Heart right ventricle (tissue), 16 donors: Measurements from ENCODE around the gene CDHR5. TPM values are rescaled to one million over a fixed set of nuclear protein-coding genes. Genes with fewer than 3 reads are reported as not detected.

Source experiments
- ATAC-seq, 8 donors: fragments of 200-7000 bp; cut with Tn5 transposase; one replicate each; pipeline ENCODE4 v1.9.1; 2020; ENCODE audit warnings: mild to moderate bottlenecking in 8 of 8, moderate library complexity in 8 of 8, moderate number of reproducible peaks in 1 of 8
- DNase-seq, 2 donors: peaks; one replicate each; pipeline ENCODE4 v3.0.0-alpha.2; 2020
- H3K27ac ChIP-seq, 10 donors: fragments of 200-600 bp; sonication (generic) in 2 of 10; one replicate each; pipeline versions ENCODE4 v1.5.0 to v1.8.0; 2020 to 2022; ENCODE audit warnings: mild to moderate bottlenecking in 3 of 10
- H3K27me3 ChIP-seq, 7 donors: fragments of 200-600 bp; one replicate each; pipeline ENCODE4 v1.8.0; 2021 to 2022; ENCODE audit warnings: mild to moderate bottlenecking in 2 of 7
- H3K36me3 ChIP-seq, 9 donors: fragments of 200-600 bp; sonication (generic) in 1 of 9; one replicate each; pipeline versions ENCODE4 v1.5.0 to v1.8.0; 2020 to 2022; ENCODE audit warnings: mild to moderate bottlenecking in 2 of 9
- H3K4me1 ChIP-seq, 9 donors: fragments of 200-600 bp; sonication (generic) in 1 of 9; one replicate each; pipeline versions ENCODE4 v1.5.0 to v1.8.0; 2020 to 2022; ENCODE audit warnings: mild to moderate bottlenecking in 4 of 9
- H3K4me3 ChIP-seq, 10 donors: fragments of 200-600 bp; sonication (generic) in 2 of 10; one replicate each; pipeline versions ENCODE4 v1.5.0 to v1.8.0; 2020 to 2022; ENCODE audit warnings: mild to moderate bottlenecking in 7 of 10, moderate library complexity in 2 of 10
- H3K9me3 ChIP-seq, 11 donors: fragments of 200-600 bp in 10 of 11; sonication (generic) in 2 of 11; one replicate each; pipeline versions ENCODE4 v1.5.0 to v1.8.0; 2013 to 2022; ENCODE audit warnings: mild to moderate bottlenecking in 2 of 11, control low read depth in 1 of 11, moderate library complexity in 1 of 11
- WGBS, 2 donors: extraction: QIAGEN DNeasy Blood & Tissue Kit; methylation state at CpG; one replicate each; pipeline ENCODE4 v1.1.7; 2013; ENCODE audit warnings: inconsistent platforms in 1 of 2; 5-methylcytosine and 5-hydroxymethylcytosine counted together
- intact Hi-C, 10 donors: fragments of 100-400 bp; cut with DNase I; formaldehyde crosslinking; loops; one replicate each; pipeline versions ENCODE4 v1.11.1 to v1.14.2; 2022
- polyA plus RNA-seq, 2 donors: library from polyadenylated mRNA; stranded (reverse); fragments of 200-250 nt; gene quantifications; one replicate each; pipeline ENCODE4 v1.2.3, GENCODE V29; 2013
- total RNA-seq, 10 donors: library from RNA; stranded (reverse); fragmentation: NEBNext Ultra II Directional in 3 of 10; extraction: Animal tissue kit (Norgen Biotek cat#: 25700) in 3 of 10; gene quantifications; one replicate each; pipeline versions ENCODE4 v1.2.1 to v1.2.4, GENCODE V29; 2021 to 2023
- TF ChIP-seq, protein P1 (sequence below), 9 donors: fragments of 200-600 bp; sonication (generic) in 2 of 9; IDR thresholded peaks; one replicate each; pipeline versions ENCODE4 v1.5.0 to v1.8.0; 2021 to 2022; ENCODE audit warnings: antibody characterized with exemption in 9 of 9, mild to moderate bottlenecking in 5 of 9, moderate library complexity in 1 of 9
- donor health status: Arrhythmogenic right ventricular cardiomyopathy.
- donor health status: ischemic (EF 13 %, LVEDD 7.1; RV severe dilation, severe dysfunction).
- donor health status: healthy with polysubstance abuse.
- donor health status: DM: no; HTN: yes; CAD: no.
- donor health status: DM: no; HTN: no; CAD: no.
- donor health status: ischemic (EF 25% LVEDD 6.9; RV normal size, moderate dysfunction).
- donor health status: ischemic (EF 25% LVEDD 5.7; RV mildly dilated, moderate dysfunction).
- donor health status: healthy.
- donor health status: DM: yes; HTN: yes; CAD: no.
- donor health status: Ischemic cardiomyopathy.
- donor health status: ischemic (EF 35%, LVEDD 5.7; RV mildly dilated, moderate dysfunction).
- donor health status: nonischemic (EF 11% LVEDD 7.7; RV severe dilation, severe dysfunction).
- donor health status: DM: yes; HTN: yes; CAD: no.
- donor health status: PGD.
- donor health status: ischemic (EF 29% LVEDD 5.4; RV normal size, mild dysfunction).
- donor health status: nonischemic (EF 23%, LVEDD 6.1; RV moderate dilation, normal function).

The CDHR5 gene
- total and polyA plus RNA-seq, 12 donors, result not detected

GRCh38 chr11:623999-624704 is 603 bp downstream of the CDHR5 start:
- intact Hi-C loops, result loop anchor here in 1 of 10 donors (10.0 kb wide), 1 partner anchor 89 kb away; the partner anchor contains the start of genes HRAS and LRRC56
- ATAC-seq (no peak), DNase-seq (no peak)
- no peak overlapping the region for H3K4me3 ChIP-seq
- no peak overlapping the region for H3K27ac ChIP-seq
- TF ChIP-seq, protein P1, sequence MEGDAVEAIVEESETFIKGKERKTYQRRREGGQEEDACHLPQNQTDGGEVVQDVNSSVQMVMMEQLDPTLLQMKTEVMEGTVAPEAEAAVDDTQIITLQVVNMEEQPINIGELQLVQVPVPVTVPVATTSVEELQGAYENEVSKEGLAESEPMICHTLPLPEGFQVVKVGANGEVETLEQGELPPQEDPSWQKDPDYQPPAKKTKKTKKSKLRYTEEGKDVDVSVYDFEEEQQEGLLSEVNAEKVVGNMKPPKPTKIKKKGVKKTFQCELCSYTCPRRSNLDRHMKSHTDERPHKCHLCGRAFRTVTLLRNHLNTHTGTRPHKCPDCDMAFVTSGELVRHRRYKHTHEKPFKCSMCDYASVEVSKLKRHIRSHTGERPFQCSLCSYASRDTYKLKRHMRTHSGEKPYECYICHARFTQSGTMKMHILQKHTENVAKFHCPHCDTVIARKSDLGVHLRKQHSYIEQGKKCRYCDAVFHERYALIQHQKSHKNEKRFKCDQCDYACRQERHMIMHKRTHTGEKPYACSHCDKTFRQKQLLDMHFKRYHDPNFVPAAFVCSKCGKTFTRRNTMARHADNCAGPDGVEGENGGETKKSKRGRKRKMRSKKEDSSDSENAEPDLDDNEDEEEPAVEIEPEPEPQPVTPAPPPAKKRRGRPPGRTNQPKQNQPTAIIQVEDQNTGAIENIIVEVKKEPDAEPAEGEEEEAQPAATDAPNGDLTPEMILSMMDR (IDR thresholded peaks at IDR 0.05), result no peak
- H3K9me3 ChIP-seq, result no peaks in the 10 kb centered on the region
- WGBS, 2 donors, result 85% methylated on average over 25 of the region's 25 CpGs
- peaks cover 0 to 6% (median 0%) of the 10 kb centered on the region in 9 donors for H3K36me3 ChIP-seq
- H3K27me3 ChIP-seq, result peaks cover 0 to 39% (median 24%) of the 10 kb centered on the region in 7 donors
- peaks cover 0 to 8% (median 3%) of the 10 kb centered on the region in 9 donors for H3K4me1 ChIP-seq

DNA sequence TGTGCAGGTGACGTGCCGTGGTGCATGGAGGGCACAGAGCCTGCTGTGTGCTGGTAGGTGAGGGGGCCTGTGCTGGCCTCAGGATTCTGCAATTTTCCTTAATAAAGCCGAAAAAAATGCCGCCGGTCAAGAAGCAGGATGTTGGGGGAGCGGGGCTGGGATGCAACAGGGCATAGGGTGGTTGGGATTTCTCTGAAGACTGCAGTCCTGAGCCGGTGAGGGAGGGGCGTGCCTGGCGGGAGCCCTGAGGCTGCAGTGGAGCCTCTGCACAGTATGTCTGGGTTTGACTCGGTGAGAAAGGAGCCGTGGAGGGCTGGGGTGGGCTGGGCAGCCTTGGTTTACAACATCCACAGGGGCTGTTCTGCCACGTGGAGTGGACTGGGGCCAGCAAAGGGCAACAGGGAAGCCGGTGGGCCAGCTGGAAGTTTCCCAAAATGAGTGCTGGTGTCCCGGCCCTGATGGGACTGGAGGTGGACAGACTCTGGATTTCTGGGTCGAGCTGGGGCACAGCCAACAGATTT is 1.3 kb downstream of the CDHR5 start:
- no peak for ATAC-seq
- WGBS, 2 donors, result 79 to 81% methylated on average over 15 of the region's 15 CpGs
- intact Hi-C loops, result loop anchor here in 1 of 10 donors (10.0 kb wide), 1 partner anchor 89 kb away; the partner anchor contains the start of genes HRAS and LRRC56

DNA sequence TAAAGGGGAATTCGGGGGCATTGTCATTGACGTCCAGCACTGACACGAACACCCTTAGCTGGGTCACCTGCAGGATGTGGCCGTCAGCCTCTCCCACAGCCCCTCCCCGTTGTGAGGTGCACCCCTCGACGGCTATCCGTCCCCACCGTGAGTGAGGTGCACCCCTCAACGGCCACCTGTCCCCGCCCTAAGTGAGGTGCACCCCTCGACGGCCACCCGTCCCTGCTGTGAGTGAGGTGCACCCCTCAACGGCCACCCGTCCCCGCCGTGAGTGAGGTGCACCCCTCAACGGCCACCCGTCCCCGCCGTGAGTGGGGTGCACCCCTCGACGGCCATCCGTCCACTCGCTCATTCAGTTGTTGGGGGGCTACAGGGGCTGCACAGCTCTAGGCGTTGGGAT is 2.9 kb downstream of the CDHR5 start:
- intact Hi-C loops, result loop anchor here in 1 of 10 donors (10.0 kb wide), 1 partner anchor 87 kb away; the partner anchor contains the start of genes HRAS and LRRC56
- 86 to 89% methylated on average over 27 of the region's 27 CpGs for WGBS, 2 donors

More for the DNA sequence above, 1.3 kb downstream of the CDHR5 start:
- no peak for DNase-seq
- TF ChIP-seq, protein P1 (IDR thresholded peaks at IDR 0.05), result no peak
- Histone ChIP-seq H3K36me3 (peaks cover 0 to 6% (median 0%) of the 10 kb centered on the region in 9 donors), H3K4me3 (no peak overlapping the region), H3K4me1 (peaks cover 0 to 5% (median 0%) of the 10 kb centered on the region in 9 donors), H3K27ac (no peak overlapping the region), H3K27me3 (peaks cover 0 to 37% (median 24%) of the 10 kb centered on the region in 7 donors), H3K9me3 (no peaks in the 10 kb centered on the region)

More for the DNA sequence above, 2.9 kb downstream of the CDHR5 start:
- DNase-seq (no peak), ATAC-seq (no peak)
- TF ChIP-seq, protein P1 (IDR thresholded peaks at IDR 0.05), result no peak
- H3K4me1 ChIP-seq, result peaks cover 0 to 10% (median 0%) of the 10 kb centered on the region in 9 donors
- no peak overlapping the region for H3K27ac ChIP-seq
- no peaks in the 10 kb centered on the region for H3K9me3 ChIP-seq
- peaks cover 0 to 11% (median 0%) of the 10 kb centered on the region in 9 donors for H3K36me3 ChIP-seq
- H3K27me3 ChIP-seq, result peaks cover 0 to 34% (median 24%) of the 10 kb centered on the region in 7 donors
- no peak overlapping the region for H3K4me3 ChIP-seq
